Neutrophil (primary cell): ENCODE results near the gene CTNS.

Source experiments
- H3K27ac ChIP-seq: fragments of 200-600 bp; sonication (generic); 2 replicates; pipeline ENCODE4 v1.5.1; 2016; ENCODE audit warnings: mild to moderate bottlenecking, moderate library complexity
- H3K27me3 ChIP-seq: fragments of 200-600 bp; sonication (generic); 2 replicates; pipeline ENCODE4 v1.6.0; 2016; ENCODE audit warnings: mild to moderate bottlenecking
- H3K36me3 ChIP-seq: fragments of 200-600 bp; sonication (generic); 2 replicates; pipeline ENCODE4 v1.5.1; 2017
- H3K4me1 ChIP-seq, 2 experiments: fragments of 200-600 bp in 1 of 2; sonication (generic) in 1 of 2; 1 replicate in 1 of 2; 2 replicates in 1 of 2; pipeline versions ENCODE4 v1.5.1 to v1.6.1; 2013 to 2016; ENCODE audit warnings: low read depth in 1 of 2, low read length in 1 of 2, mild to moderate bottlenecking in 1 of 2, moderate library complexity in 1 of 2; ENCODE audit not compliant: control insufficient read depth in 1 of 2, insufficient read depth in 1 of 2
- H3K4me3 ChIP-seq, 2 experiments: fragments of 200-600 bp in 1 of 2; sonication (generic) in 1 of 2; 1 replicate in 1 of 2; 2 replicates in 1 of 2; pipeline ENCODE4 v1.5.1; 2013 to 2016; ENCODE audit warnings: low read depth in 1 of 2, low read length in 1 of 2, mild to moderate bottlenecking in 1 of 2, moderate library complexity in 1 of 2
- H3K9me3 ChIP-seq: fragments of 200-600 bp; sonication (generic); 2 replicates; pipeline ENCODE4 v1.5.1; 2016
- TF ChIP-seq, protein P1 (sequence below): fragments of 200-600 bp; sonication (generic); IDR thresholded peaks from 2 replicates; pipeline ENCODE4 v1.5.1; 2016; ENCODE audit warnings: antibody characterized with exemption

The CTNS gene

DNA sequence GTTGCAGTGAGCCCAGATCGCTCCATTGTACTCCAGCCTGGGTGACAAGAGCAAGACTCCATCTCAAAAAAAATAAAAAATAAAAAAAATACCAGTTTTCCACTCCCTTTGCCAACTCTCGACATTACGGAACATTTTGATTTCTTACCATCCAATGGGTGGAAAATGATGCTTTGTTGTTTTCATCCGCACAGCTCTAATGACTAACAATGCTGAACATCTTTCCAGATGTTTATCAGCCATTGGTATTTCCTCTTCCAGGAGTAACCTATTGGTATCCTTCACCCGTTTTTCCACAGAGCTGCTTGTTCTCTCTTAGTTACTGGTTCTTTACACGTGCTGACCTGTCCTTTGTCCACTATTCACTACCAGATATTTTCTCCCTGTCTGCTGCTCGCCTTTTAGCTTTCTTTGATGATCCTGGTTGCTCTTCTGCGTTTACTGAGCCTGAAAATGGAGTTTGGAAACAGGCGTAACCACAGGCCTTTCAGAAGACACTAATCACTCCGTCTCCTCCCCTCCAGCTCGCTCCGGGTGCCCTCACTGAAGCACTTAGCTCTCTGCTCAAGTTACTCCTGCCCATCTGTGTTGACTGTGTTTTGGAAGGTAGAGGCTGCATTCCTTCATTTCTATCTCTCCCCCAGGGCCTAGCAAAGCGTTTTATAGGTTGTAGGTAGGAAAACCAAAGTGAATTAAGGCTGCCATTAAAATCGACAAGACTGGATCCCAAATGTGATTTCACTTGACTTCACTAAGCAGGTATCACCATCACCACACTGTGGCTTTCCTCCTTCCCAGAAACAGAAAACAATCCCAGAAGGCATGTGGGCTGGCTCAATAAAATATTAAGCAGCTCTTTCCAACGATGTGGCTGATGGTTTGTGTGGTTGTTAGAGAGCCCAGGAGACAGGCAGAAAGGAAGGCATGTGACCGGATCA is 9.5 kb upstream of the CTNS start:
- H3K36me3 ChIP-seq: peaks cover 60% of the 10 kb centered on the region
- TF ChIP-seq, protein P1, sequence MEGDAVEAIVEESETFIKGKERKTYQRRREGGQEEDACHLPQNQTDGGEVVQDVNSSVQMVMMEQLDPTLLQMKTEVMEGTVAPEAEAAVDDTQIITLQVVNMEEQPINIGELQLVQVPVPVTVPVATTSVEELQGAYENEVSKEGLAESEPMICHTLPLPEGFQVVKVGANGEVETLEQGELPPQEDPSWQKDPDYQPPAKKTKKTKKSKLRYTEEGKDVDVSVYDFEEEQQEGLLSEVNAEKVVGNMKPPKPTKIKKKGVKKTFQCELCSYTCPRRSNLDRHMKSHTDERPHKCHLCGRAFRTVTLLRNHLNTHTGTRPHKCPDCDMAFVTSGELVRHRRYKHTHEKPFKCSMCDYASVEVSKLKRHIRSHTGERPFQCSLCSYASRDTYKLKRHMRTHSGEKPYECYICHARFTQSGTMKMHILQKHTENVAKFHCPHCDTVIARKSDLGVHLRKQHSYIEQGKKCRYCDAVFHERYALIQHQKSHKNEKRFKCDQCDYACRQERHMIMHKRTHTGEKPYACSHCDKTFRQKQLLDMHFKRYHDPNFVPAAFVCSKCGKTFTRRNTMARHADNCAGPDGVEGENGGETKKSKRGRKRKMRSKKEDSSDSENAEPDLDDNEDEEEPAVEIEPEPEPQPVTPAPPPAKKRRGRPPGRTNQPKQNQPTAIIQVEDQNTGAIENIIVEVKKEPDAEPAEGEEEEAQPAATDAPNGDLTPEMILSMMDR: no peak
- H3K4me1 ChIP-seq: no peaks in the 10 kb centered on the region
- H3K9me3 ChIP-seq: no peaks in the 10 kb centered on the region
- H3K27ac ChIP-seq: no peak overlapping the region
- H3K4me3 ChIP-seq: no peak overlapping the region
- H3K27me3 ChIP-seq: no peaks in the 10 kb centered on the region

DNA sequence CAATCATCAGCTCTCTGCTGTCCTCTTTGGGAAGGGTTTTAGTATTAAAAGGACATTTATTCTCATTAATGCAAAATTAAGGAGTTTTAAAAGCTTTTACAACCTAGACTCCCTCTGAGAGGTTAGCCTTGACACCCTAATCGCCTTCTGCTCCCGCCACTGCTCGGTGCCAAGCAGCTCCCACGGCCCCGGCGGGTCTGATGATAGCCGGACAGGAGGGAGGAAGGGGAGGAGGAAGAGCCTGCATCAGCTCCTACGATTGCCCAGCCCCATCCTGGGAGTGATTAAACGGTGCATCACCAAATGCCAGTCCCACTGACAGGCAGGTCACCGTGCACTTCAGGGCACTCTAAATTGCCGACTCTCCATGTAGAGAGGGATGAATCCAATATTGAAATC is 8.8 kb upstream of the CTNS start:
- Histone ChIP-seq H3K9me3 (no peaks in the 10 kb centered on the region), H3K4me3 (no peak overlapping the region), H3K4me1 (no peaks in the 10 kb centered on the region), H3K27ac (no peak overlapping the region), H3K27me3 (no peaks in the 10 kb centered on the region), H3K36me3 (peaks cover 58% of the 10 kb centered on the region)
- TF ChIP-seq, protein P1: no peak

DNA sequence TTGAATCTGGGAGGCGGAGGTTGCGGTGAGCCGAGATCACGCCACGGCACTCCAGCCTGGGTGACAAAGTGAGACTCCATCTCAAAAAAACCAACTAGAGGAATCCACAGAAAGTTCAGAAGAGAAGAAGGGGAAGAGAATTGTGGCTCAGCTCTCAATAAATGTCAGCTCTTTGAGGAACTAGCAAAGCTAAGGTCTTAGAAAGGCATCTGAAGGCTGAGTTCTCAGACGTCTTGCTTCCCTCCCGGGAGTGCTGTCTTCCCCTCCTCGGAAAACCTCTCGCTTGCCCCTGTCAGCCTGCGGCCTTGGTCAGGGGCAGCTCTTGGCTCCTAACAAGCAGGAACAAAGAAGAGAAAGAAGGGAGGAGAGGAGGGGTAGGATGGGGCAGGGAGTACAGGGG is 5.8 kb upstream of the CTNS start:
- no peak overlapping the region for H3K4me3 ChIP-seq

DNA sequence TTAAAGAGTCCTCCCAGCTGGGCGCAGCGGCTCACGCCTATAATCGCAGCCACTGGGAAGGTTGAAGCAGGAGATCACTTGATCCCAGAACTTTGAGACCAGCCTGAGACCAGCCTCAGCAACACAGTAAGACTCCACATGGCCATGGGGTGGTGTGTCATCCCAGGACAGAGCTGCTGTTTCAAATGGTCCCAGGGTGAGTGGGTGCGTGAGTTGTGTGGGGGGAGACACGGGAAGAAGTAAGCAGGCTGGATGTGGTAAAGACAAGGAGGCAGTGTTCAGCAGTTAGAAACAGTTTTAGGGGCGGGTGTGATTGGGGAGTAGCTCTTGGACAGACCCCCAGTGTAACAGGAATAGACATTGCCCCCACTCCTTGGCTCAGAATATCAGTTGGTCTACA is 4.3 kb upstream of the CTNS start:
- H3K4me1 ChIP-seq: peaks cover 15 to 23% of the 10 kb centered on the region in 2 experiments
- no peaks in the 10 kb centered on the region for H3K27me3 ChIP-seq
- TF ChIP-seq, protein P1: no peak
- H3K4me3 ChIP-seq: no peak overlapping the region
- peaks cover 33% of the 10 kb centered on the region for H3K36me3 ChIP-seq
- H3K27ac ChIP-seq: no peak overlapping the region
- H3K9me3 ChIP-seq: no peaks in the 10 kb centered on the region

More for the DNA sequence above, 5.8 kb upstream of the CTNS start:
- TF ChIP-seq, protein P1: no peak
- H3K9me3 ChIP-seq: no peaks in the 10 kb centered on the region
- no peak overlapping the region for H3K27ac ChIP-seq
- peaks cover 38% of the 10 kb centered on the region for H3K36me3 ChIP-seq
- H3K27me3 ChIP-seq: no peaks in the 10 kb centered on the region
- peaks cover 8 to 12% of the 10 kb centered on the region in 2 experiments for H3K4me1 ChIP-seq

DNA sequence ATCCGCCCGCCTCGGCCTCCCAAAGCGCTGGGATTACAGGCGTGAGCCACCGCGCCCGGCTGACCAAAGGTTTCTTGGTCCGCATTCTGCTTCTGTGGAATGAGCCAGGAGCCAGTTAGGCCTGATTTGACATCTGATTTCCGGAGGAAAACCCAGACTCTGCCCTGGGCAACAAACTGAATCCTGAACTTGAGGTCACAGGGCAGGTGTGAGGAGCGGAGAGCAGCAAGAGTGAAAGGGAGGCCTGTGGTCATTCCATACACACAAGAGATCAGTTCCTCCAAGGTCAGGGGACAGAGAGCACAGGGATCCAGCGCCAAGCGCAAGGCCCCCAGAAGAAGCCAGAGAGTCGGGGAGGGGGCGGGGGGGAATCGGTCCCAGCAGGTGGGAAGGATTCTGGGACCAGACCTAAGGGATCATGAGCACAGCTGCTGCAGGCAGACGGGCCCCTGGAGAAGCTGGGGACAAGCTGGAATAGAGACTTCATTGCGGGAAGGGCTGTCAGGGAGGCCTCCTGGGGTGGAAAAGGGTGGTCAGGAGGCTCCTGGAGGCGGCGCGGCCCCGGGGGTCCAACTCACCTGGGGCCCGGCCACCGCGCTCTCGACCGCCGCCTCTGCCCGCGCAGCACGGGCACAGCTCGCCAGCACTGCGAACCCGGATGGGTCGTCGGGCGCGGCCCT is 946 bp upstream of the CTNS start:
- peaks cover 5% of the 10 kb centered on the region for H3K36me3 ChIP-seq
- H3K9me3 ChIP-seq: no peaks in the 10 kb centered on the region
- peak overlapping the region; percentile 90 for H3K27ac ChIP-seq
- H3K27me3 ChIP-seq: no peaks in the 10 kb centered on the region
- TF ChIP-seq, protein P1: no peak
- peaks cover 30 to 31% of the 10 kb centered on the region in 2 experiments for H3K4me1 ChIP-seq
- peak overlapping the region; percentile 89 to 94 for H3K4me3 ChIP-seq
